ENCODE results near the gene CLDN20.

CLDN20 gene

GRCh38 chr6:155324172-155324571, 60.4 kb downstream of the CLDN20 start:
- no peaks in the 10 kb centered on the region; the same call in 1 of the 2 replicates for H3K36me3 ChIP-seq (ENCODE audit: control insufficient read depth, low read length)
- H4K20me1 ChIP-seq (ENCODE audit: control insufficient read depth, insufficient read depth, low read depth, low read length), result no peaks in the 10 kb centered on the region
- no peaks in the 10 kb centered on the region for H3F3A ChIP-seq (ENCODE audit: control insufficient read depth, insufficient read depth)
- TF ChIP-seq EZH2phosphoT487 (IDR thresholded peaks at IDR 0.05; ENCODE audit: borderline replicate concordance, low read length), result no peak
- no peak for TF ChIP-seq CTCF (IDR thresholded peaks at IDR 0.05; ENCODE audit: low read depth, low read length, poor library complexity, severe bottlenecking)
- H3K4me3 ChIP-seq (ENCODE audit: low read length), result no peak overlapping the region
- no peaks in the 10 kb centered on the region for H3K79me2 ChIP-seq (ENCODE audit: control insufficient read depth, low read length)
- no peaks in the 10 kb centered on the region for H3K9me3 ChIP-seq (ENCODE audit: control insufficient read depth, insufficient read depth, low read length)
- H3K27ac ChIP-seq (ENCODE audit: low read depth, low read length), result no peak overlapping the region
- no peak overlapping the region for H3K4me2 ChIP-seq (ENCODE audit: low read length)
- no peaks in the 10 kb centered on the region for H3K27me3 ChIP-seq (ENCODE audit: control insufficient read depth, low read length)
- no peaks in the 10 kb centered on the region for H3K9me2 ChIP-seq (replicated peaks; ENCODE audit: control insufficient read depth, low read length)
- peaks cover 21% of the 10 kb centered on the region for H3K4me1 ChIP-seq (ENCODE audit: control insufficient read depth, low read length)

GRCh38 chr6:155324993-155325392, 61.2 kb downstream of the CLDN20 start:
- Histone ChIP-seq H3F3A (ENCODE audit: control insufficient read depth, insufficient read depth) (no peaks in the 10 kb centered on the region), H4K20me1 (ENCODE audit: control insufficient read depth, insufficient read depth, low read depth, low read length) (no peaks in the 10 kb centered on the region), H3K9me3 (ENCODE audit: control insufficient read depth, insufficient read depth, low read length) (no peaks in the 10 kb centered on the region), H3K27me3 (ENCODE audit: control insufficient read depth, low read length) (no peaks in the 10 kb centered on the region), H3K9me2 (replicated peaks; ENCODE audit: control insufficient read depth, low read length) (no peaks in the 10 kb centered on the region), H3K4me3 (ENCODE audit: low read length) (no peak overlapping the region), H3K4me2 (ENCODE audit: low read length) (no peak overlapping the region), H3K4me1 (ENCODE audit: control insufficient read depth, low read length) (peaks cover 26% of the 10 kb centered on the region), H3K79me2 (ENCODE audit: control insufficient read depth, low read length) (no peaks in the 10 kb centered on the region), H3K27ac (ENCODE audit: low read depth, low read length) (no peak overlapping the region), H3K36me3 (ENCODE audit: control insufficient read depth, low read length) (no peaks in the 10 kb centered on the region; the same call in 1 of the 2 replicates)
- TF ChIP-seq CTCF (IDR thresholded peaks at IDR 0.05; ENCODE audit: low read depth, low read length, poor library complexity, severe bottlenecking) (no peak), EZH2phosphoT487 (IDR thresholded peaks at IDR 0.05; ENCODE audit: borderline replicate concordance, low read length) (no peak)

- Histone ChIP-seq H3K4me2 (ENCODE audit: low read length) (no peak overlapping the region), H3K4me1 (ENCODE audit: control insufficient read depth, low read length) (peaks cover 30% of the 10 kb centered on the region), H3K27ac (ENCODE audit: low read depth, low read length) (no peak overlapping the region), H4K20me1 (ENCODE audit: control insufficient read depth, insufficient read depth, low read depth, low read length) (no peaks in the 10 kb centered on the region), H3K9me3 (ENCODE audit: control insufficient read depth, insufficient read depth, low read length) (no peaks in the 10 kb centered on the region), H3K9me2 (replicated peaks; ENCODE audit: control insufficient read depth, low read length) (no peaks in the 10 kb centered on the region), H3K4me3 (ENCODE audit: low read length) (no peak overlapping the region), H3K27me3 (ENCODE audit: control insufficient read depth, low read length) (no peaks in the 10 kb centered on the region), H3F3A (ENCODE audit: control insufficient read depth, insufficient read depth) (no peaks in the 10 kb centered on the region), H3K79me2 (ENCODE audit: control insufficient read depth, low read length) (no peaks in the 10 kb centered on the region), H3K36me3 (ENCODE audit: control insufficient read depth, low read length) (no peaks in the 10 kb centered on the region; the same call in 1 of the 2 replicates)
- TF ChIP-seq EZH2phosphoT487 (IDR thresholded peaks at IDR 0.05; ENCODE audit: borderline replicate concordance, low read length) (no peak), CTCF (IDR thresholded peaks at IDR 0.05; ENCODE audit: low read depth, low read length, poor library complexity, severe bottlenecking) (no peak)
Measured at GRCh38 chr6:155325700-155326516, 62.1 kb downstream of the CLDN20 start.

Data from DOHH2 (cell line).